Activated CD8-positive, alpha-beta memory T cell treated with anti-CD3 and anti-CD28 coated beads, Interleukin-2, amount 50 U/mL, for 1 hour (primary cell): ENCODE results near the gene PAQR4.
A peak's percentile ranks its signal among the peaks of the same experiment; 100 is the strongest.

ENCODE experiments used
- DNase-seq: peaks from one replicate; pipeline ENCODE4 v3.0.0-alpha.2; 2020; ENCODE audit errors: extremely low read depth

PAQR4 gene

GRCh38 chr16:2980227-2981176 is 11.4 kb downstream of the PAQR4 start, which contains the start of gene PKMYT1:
Gene PKMYT1, minus strand, starts transcription at chr16:2980446. Its CDS starts 789 bp downstream, at chr16:2979657.
- peak; percentile 73 for DNase-seq

GRCh38 chr16:2981177-2981898 is 12.2 kb downstream of the PAQR4 start:
- DNase-seq, result no peak

- DNase-seq, result no peak
Measured at GRCh38 chr16:2981899-2982250, 12.7 kb downstream of the PAQR4 start.

GRCh38 chr16:2982402-2982801 is 13.3 kb downstream of the PAQR4 start:
- DNase-seq, result no peak

- DNase-seq, result no peak
Measured at GRCh38 chr16:2983706-2984136, 14.6 kb downstream of the PAQR4 start.

- DNase-seq, result no peak
Measured at GRCh38 chr16:2985462-2985861, 16.3 kb downstream of the PAQR4 start.

- DNase-seq, result no peak
Measured at GRCh38 chr16:2985893-2986355, 16.8 kb downstream of the PAQR4 start.

GRCh38 chr16:2986623-2987188 is 17.6 kb downstream of the PAQR4 start:
- DNase-seq, result no peak

GRCh38 chr16:2987286-2987685 is 18.1 kb downstream of the PAQR4 start:
- no peak for DNase-seq

GRCh38 chr16:2987833-2988232 is 18.7 kb downstream of the PAQR4 start:
- DNase-seq, result no peak

GRCh38 chr16:2988590-2989099 is 19.5 kb downstream of the PAQR4 start:
- DNase-seq, result no peak

- DNase-seq, result no peak
Measured at GRCh38 chr16:2990891-2991290, 21.7 kb downstream of the PAQR4 start.

- DNase-seq, result no peak
Measured at GRCh38 chr16:2991566-2992261, 22.6 kb downstream of the PAQR4 start.

- no peak for DNase-seq
Measured at GRCh38 chr16:2992383-2993081, 23.4 kb downstream of the PAQR4 start.

- no peak for DNase-seq
Measured at GRCh38 chr16:2996298-2996697, 27.1 kb downstream of the PAQR4 start.

- no peak for DNase-seq
Measured at GRCh38 chr16:2999929-3000328, 30.8 kb downstream of the PAQR4 start.

GRCh38 chr16:3000540-3000939 is 31.4 kb downstream of the PAQR4 start:
- no peak for DNase-seq

GRCh38 chr16:3001316-3001715 is 32.2 kb downstream of the PAQR4 start:
- no peak for DNase-seq

- DNase-seq, result peak; percentile 88
Measured at GRCh38 chr16:3003582-3004270, 34.6 kb downstream of the PAQR4 start.

- DNase-seq, result no peak
Measured at GRCh38 chr16:3004319-3004718, 35.2 kb downstream of the PAQR4 start.
